KMS-11 (cell line): Measurements from ENCODE around the gene SPDYE4.

ENCODE experiments used
- H2AFZ ChIP-seq: fragments of 200-600 bp; sonication (generic); 2 replicates; pipeline ENCODE4 v1.6.1; 2016; ENCODE audit warnings: antibody characterized with exemption, mixed run types, low read depth
- H3K27ac ChIP-seq: fragments of 200-600 bp; sonication (generic); 2 replicates; pipeline ENCODE4 v1.6.1; 2016; ENCODE audit warnings: mild to moderate bottlenecking, mixed run types
- H3K27me3 ChIP-seq: fragments of 200-600 bp; sonication (generic); 2 replicates; pipeline ENCODE4 v1.6.1; 2017; ENCODE audit warnings: mild to moderate bottlenecking, low read depth, mixed run types, moderate library complexity; ENCODE audit not compliant: insufficient read depth
- H3K36me3 ChIP-seq: fragments of 200-600 bp; sonication (generic); 2 replicates; pipeline ENCODE4 v1.6.1; 2017; ENCODE audit warnings: mild to moderate bottlenecking, mixed run types; ENCODE audit not compliant: insufficient read depth
- H3K4me1 ChIP-seq: fragments of 200-600 bp; sonication (generic); 2 replicates; pipeline ENCODE4 v1.6.1; 2016; ENCODE audit warnings: mild to moderate bottlenecking, low read depth, mixed run types; ENCODE audit not compliant: poor library complexity, severe bottlenecking
- H3K4me2 ChIP-seq: fragments of 200-600 bp; sonication (generic); 2 replicates; pipeline ENCODE4 v1.7.0; 2016; ENCODE audit warnings: mild to moderate bottlenecking, mixed run types
- H3K4me3 ChIP-seq: fragments of 200-600 bp; sonication (generic); IDR thresholded peaks from 2 replicates; pipeline ENCODE4 v1.6.1; 2017; ENCODE audit warnings: low read depth, low read length, mixed read lengths; ENCODE audit not compliant: insufficient read depth
- H3K79me2 ChIP-seq: fragments of 200-600 bp; sonication (generic); 2 replicates; pipeline ENCODE4 v1.6.1; 2016; ENCODE audit warnings: low read depth, mixed run types; ENCODE audit not compliant: insufficient read depth
- H3K9ac ChIP-seq: fragments of 200-600 bp; sonication (generic); 2 replicates; pipeline ENCODE4 v1.6.1; 2016; ENCODE audit warnings: mild to moderate bottlenecking, mixed run types
- H4K20me1 ChIP-seq: fragments of 200-600 bp; sonication (generic); 2 replicates; pipeline ENCODE4 v1.6.1; 2016; ENCODE audit warnings: mild to moderate bottlenecking, mixed run types; ENCODE audit not compliant: insufficient read depth
- CTCF ChIP-seq: fragments of 200-600 bp; sonication (generic); conservative IDR thresholded peaks from 2 replicates; pipeline ENCODE4 v1.6.1; 2017; ENCODE audit warnings: low read depth, mild to moderate bottlenecking, antibody characterized with exemption, low read length, moderate library complexity, mixed read lengths

Gene SPDYE4

GRCh38 chr17:8762012-8762411 lies 3.7 kb upstream of the SPDYE4 start:
- no peaks in the 10 kb centered on the region for H3K79me2 ChIP-seq
- no peaks in the 10 kb centered on the region for H3K36me3 ChIP-seq
- H3K4me3 ChIP-seq = no peak overlapping the region
- H3K9ac ChIP-seq = no peak overlapping the region
- H3K4me2 ChIP-seq = no peak overlapping the region
- no peaks in the 10 kb centered on the region for H3K27me3 ChIP-seq
- H2AFZ ChIP-seq = no peak overlapping the region
- TF ChIP-seq CTCF = no peak
- no peaks in the 10 kb centered on the region for H3K4me1 ChIP-seq
- H3K27ac ChIP-seq = no peak overlapping the region
- no peaks in the 10 kb centered on the region for H4K20me1 ChIP-seq

- Histone ChIP-seq H3K4me2 (no peak overlapping the region), H3K36me3 (no peaks in the 10 kb centered on the region), H3K4me3 (no peak overlapping the region), H4K20me1 (no peaks in the 10 kb centered on the region), H2AFZ (no peak overlapping the region), H3K4me1 (no peaks in the 10 kb centered on the region), H3K27ac (no peak overlapping the region), H3K27me3 (no peaks in the 10 kb centered on the region), H3K9ac (no peak overlapping the region), H3K79me2 (no peaks in the 10 kb centered on the region)
- TF ChIP-seq CTCF = no peak
Observed at GRCh38 chr17:8757189-8757588, 1.2 kb downstream of the SPDYE4 start.

GRCh38 chr17:8755590-8756255 lies 2.6 kb downstream of the SPDYE4 start:
- H3K79me2 ChIP-seq = no peaks in the 10 kb centered on the region
- H3K4me3 ChIP-seq = no peak overlapping the region
- no peak overlapping the region for H3K27ac ChIP-seq
- no peaks in the 10 kb centered on the region for H4K20me1 ChIP-seq
- TF ChIP-seq CTCF = no peak
- no peaks in the 10 kb centered on the region for H3K27me3 ChIP-seq
- H3K4me1 ChIP-seq = no peaks in the 10 kb centered on the region
- no peak overlapping the region for H3K4me2 ChIP-seq
- H2AFZ ChIP-seq = no peak overlapping the region
- H3K36me3 ChIP-seq = no peaks in the 10 kb centered on the region
- H3K9ac ChIP-seq = no peak overlapping the region

GRCh38 chr17:8754890-8755289 lies 3.5 kb downstream of the SPDYE4 start:
- Histone ChIP-seq H3K27ac (no peak overlapping the region), H2AFZ (no peak overlapping the region), H3K4me2 (no peak overlapping the region), H3K4me3 (no peak overlapping the region), H3K36me3 (no peaks in the 10 kb centered on the region), H3K4me1 (no peaks in the 10 kb centered on the region), H3K9ac (no peak overlapping the region), H3K27me3 (no peaks in the 10 kb centered on the region), H4K20me1 (no peaks in the 10 kb centered on the region), H3K79me2 (no peaks in the 10 kb centered on the region)
- no peak for TF ChIP-seq CTCF
